H9 (cell line): ENCODE measurements around the gene NRG2. TPM values are rescaled to one million over a fixed set of nuclear protein-coding genes. Genes with fewer than 3 reads are reported as not detected.

Experiments used
- DNase-seq: peaks from one replicate; pipeline ENCODE4 v3.0.0-alpha.2; 2017
- H2AFZ ChIP-seq: one replicate; pipeline ENCODE4 v1.6.1; 2013; ENCODE audit warnings: mild to moderate bottlenecking, low read length, control low read depth, moderate library complexity
- H2AK5ac ChIP-seq: 2 replicates; pipeline ENCODE4 v1.6.1; 2013; ENCODE audit warnings: low read length, control low read depth, mixed read lengths; ENCODE audit not compliant: insufficient read length
- H2BK120ac ChIP-seq: one replicate; pipeline ENCODE4 v1.6.1; 2013; ENCODE audit warnings: low read depth, mild to moderate bottlenecking, low read length, control low read depth, inconsistent platforms; ENCODE audit not compliant: poor library complexity, severe bottlenecking
- H2BK12ac ChIP-seq: 2 replicates; pipeline ENCODE4 v1.6.1; 2013; ENCODE audit warnings: low read length, control low read depth, mixed read lengths, low read depth; ENCODE audit not compliant: insufficient read length
- H2BK15ac ChIP-seq: 2 replicates; pipeline ENCODE4 v1.6.1; 2013; ENCODE audit warnings: low read depth, low read length, control low read depth
- H2BK20ac ChIP-seq: one replicate; pipeline ENCODE4 v1.6.1; 2013; ENCODE audit warnings: low read depth, mild to moderate bottlenecking, low read length, control low read depth, inconsistent platforms; ENCODE audit not compliant: poor library complexity, severe bottlenecking
- H2BK5ac ChIP-seq: 2 replicates; pipeline ENCODE4 v1.6.1; 2013; ENCODE audit warnings: low read length, control low read depth, mixed read lengths; ENCODE audit not compliant: insufficient read length
- H3K14ac ChIP-seq: 2 replicates; pipeline ENCODE4 v1.6.1; 2013; ENCODE audit warnings: low read length, control low read depth; ENCODE audit not compliant: insufficient read depth
- H3K18ac ChIP-seq: 2 replicates; pipeline ENCODE4 v1.6.1; 2013; ENCODE audit warnings: low read depth, mild to moderate bottlenecking, mixed read lengths, low read length, control low read depth; ENCODE audit not compliant: insufficient read length
- H3K23ac ChIP-seq: 2 replicates; pipeline ENCODE4 v1.6.1; 2013; ENCODE audit warnings: low read length, control low read depth, mixed read lengths, low read depth; ENCODE audit not compliant: insufficient read length
- H3K23me2 ChIP-seq: 2 replicates; pipeline ENCODE4 v1.6.1; 2013; ENCODE audit warnings: low read depth, mild to moderate bottlenecking, mixed read lengths, low read length, control low read depth; ENCODE audit not compliant: insufficient read length, poor library complexity, severe bottlenecking
- H3K27ac ChIP-seq: 2 replicates; pipeline ENCODE4 v1.5.1; 2013; ENCODE audit warnings: low read length, control low read depth, mixed read lengths, low read depth; ENCODE audit not compliant: insufficient read length
- H3K27me3 ChIP-seq: 2 replicates; pipeline ENCODE4 v1.6.1; 2013; ENCODE audit warnings: low read length, control low read depth, inconsistent platforms; ENCODE audit not compliant: insufficient read depth
- H3K4ac ChIP-seq: 2 replicates; pipeline ENCODE4 v1.6.1; 2013; ENCODE audit warnings: low read depth, mild to moderate bottlenecking, control low read depth, inconsistent platforms, low read length, moderate library complexity
- H3K4me1 ChIP-seq: 2 replicates; pipeline ENCODE4 v1.6.1; 2013; ENCODE audit warnings: low read length, control low read depth, inconsistent platforms; ENCODE audit not compliant: insufficient read depth
- H3K4me2 ChIP-seq: 2 replicates; pipeline ENCODE4 v1.6.1; 2013; ENCODE audit warnings: low read length, control low read depth, mixed read lengths; ENCODE audit not compliant: insufficient read length, insufficient read depth
- H3K56ac ChIP-seq: 2 replicates; pipeline ENCODE4 v1.6.1; 2013; ENCODE audit warnings: low read depth, mild to moderate bottlenecking, mixed read lengths, low read length, control low read depth; ENCODE audit not compliant: insufficient read length
- H3K79me1 ChIP-seq: 2 replicates; pipeline ENCODE4 v1.6.1; 2013; ENCODE audit warnings: low read depth, mild to moderate bottlenecking, moderate library complexity, low read length, control low read depth, inconsistent platforms; ENCODE audit not compliant: insufficient read depth, poor library complexity, severe bottlenecking
- H3K79me2 ChIP-seq: 2 replicates; pipeline ENCODE4 v1.6.1; 2013; ENCODE audit warnings: low read length, control low read depth, inconsistent platforms; ENCODE audit not compliant: insufficient read depth
- H3K9ac ChIP-seq: 2 replicates; pipeline ENCODE4 v1.6.1; 2013; ENCODE audit warnings: low read length, control low read depth, mixed read lengths; ENCODE audit not compliant: insufficient read length; ENCODE audit errors: extremely low read depth
- H3K9me3 ChIP-seq: one replicate; pipeline ENCODE4 v1.6.1; 2013; ENCODE audit warnings: low read depth, low read length, inconsistent platforms; ENCODE audit not compliant: control insufficient read depth
- H3T11ph ChIP-seq: one replicate; pipeline ENCODE4 v1.6.1; 2013; ENCODE audit warnings: mild to moderate bottlenecking, low read length, control low read depth, inconsistent platforms
- H4K20me1 ChIP-seq: one replicate; pipeline ENCODE4 v1.6.1; 2013; ENCODE audit not compliant: control insufficient read depth, insufficient read length, insufficient read depth
- H4K5ac ChIP-seq: 2 replicates; pipeline ENCODE4 v1.6.1; 2013; ENCODE audit warnings: low read depth, mild to moderate bottlenecking, mixed read lengths, low read length, control low read depth; ENCODE audit not compliant: insufficient read length
- H4K8ac ChIP-seq: replicated peaks from 2 replicates; pipeline ENCODE4 v1.6.1; 2013; ENCODE audit warnings: low read length, control low read depth, mixed read lengths, low read depth; ENCODE audit not compliant: insufficient read length
- H4K91ac ChIP-seq: 2 replicates; pipeline ENCODE4 v1.6.1; 2013; ENCODE audit warnings: low read depth, mild to moderate bottlenecking, moderate library complexity, mixed read lengths, low read length, control low read depth; ENCODE audit not compliant: insufficient read length
- H3K27ac Mint-ChIP-seq, 3 experiments: 2 replicates in 2 of 3; 3 replicates in 1 of 3; pipeline ENCODE4 v1.8.0; 2020 to 2021; ENCODE audit warnings: mixed read lengths in 3 of 3, mild to moderate bottlenecking in 1 of 3, moderate library complexity in 1 of 3
- H3K27me3 Mint-ChIP-seq: 2 replicates; pipeline ENCODE4 v1.8.0; 2021; ENCODE audit warnings: low read depth, mild to moderate bottlenecking, moderate library complexity, mixed read lengths
- H3K36me3 Mint-ChIP-seq, 3 experiments: 2 replicates in 2 of 3; 3 replicates in 1 of 3; pipeline ENCODE4 v1.8.0; 2020 to 2021; ENCODE audit warnings: low read depth in 3 of 3, mixed read lengths in 3 of 3; ENCODE audit not compliant: insufficient read depth in 1 of 3
- H3K4me1 Mint-ChIP-seq, 2 experiments: 2 replicates each; pipeline ENCODE4 v1.8.0; 2020; ENCODE audit warnings: mixed read lengths in 2 of 2
- H3K4me3 Mint-ChIP-seq, 2 experiments: 2 replicates in 1 of 2; 3 replicates in 1 of 2; pipeline ENCODE4 v1.8.0; 2020 to 2021; ENCODE audit warnings: mild to moderate bottlenecking in 2 of 2, mixed read lengths in 2 of 2, moderate library complexity in 1 of 2
- H3K9me3 Mint-ChIP-seq, 2 experiments: 2 replicates in 1 of 2; 3 replicates in 1 of 2; pipeline ENCODE4 v1.8.0; 2020; ENCODE audit warnings: mild to moderate bottlenecking in 2 of 2, mixed read lengths in 2 of 2, moderate library complexity in 1 of 2
- WGBS: extraction: QIAGEN DNeasy Blood & Tissue Kit; methylation state at CpG from one replicate; pipeline ENCODE4 v1.1.7; 2013; ENCODE audit warnings: missing lambda C conversion rate, low lambda C conversion rate, mixed read lengths; ENCODE audit not compliant: insufficient read length; ENCODE audit errors: extremely low coverage; 5-methylcytosine and 5-hydroxymethylcytosine counted together
- total RNA-seq: library from RNA; stranded (reverse); gene quantifications from 2 replicates; pipeline ENCODE4 v1.2.1, GENCODE V29; 2021
- TF ChIP-seq, protein P1 (sequence below): fragments of 200-600 bp; sonication (generic); conservative IDR thresholded peaks from 3 replicates; pipeline ENCODE4 v1.8.0; 2021; ENCODE audit warnings: antibody characterized with exemption, mild to moderate bottlenecking

The NRG2 gene
- total RNA-seq, 1 experiment from 2014 or later = not detected

GRCh38 chr5:140027807-140028206 is 15.3 kb downstream of the NRG2 start:
- Mint-ChIP-seq H3K27ac (no peak overlapping the region), H3K4me3 (no peak overlapping the region), H3K36me3 (no peaks in the 10 kb centered on the region), H3K27me3 (peaks cover 44% of the 10 kb centered on the region), H3K9me3 (no peaks in the 10 kb centered on the region), H3K4me1 (no peaks in the 10 kb centered on the region; a peak in 1 of 4 replicates)
- H3K4me2 ChIP-seq = no peak overlapping the region
- H3T11ph ChIP-seq = no peak overlapping the region
- H3K4me1 ChIP-seq = no peaks in the 10 kb centered on the region
- no peaks in the 10 kb centered on the region for H4K20me1 ChIP-seq
- H3K9ac ChIP-seq = no peak overlapping the region
- no peak overlapping the region for H4K91ac ChIP-seq
- no peak overlapping the region for H3K23ac ChIP-seq
- H3K56ac ChIP-seq = no peak overlapping the region
- no peak overlapping the region for H4K8ac ChIP-seq
- no peaks in the 10 kb centered on the region for H3K9me3 ChIP-seq
- no peak for DNase-seq
- no peaks in the 10 kb centered on the region for H3K79me2 ChIP-seq
- H2BK5ac ChIP-seq = no peak overlapping the region
- no peaks in the 10 kb centered on the region for H3K23me2 ChIP-seq
- no peak overlapping the region for H3K4ac ChIP-seq
- no peak overlapping the region for H3K27ac ChIP-seq
- H3K18ac ChIP-seq = no peak overlapping the region
- no peaks in the 10 kb centered on the region for H3K27me3 ChIP-seq
- no peaks in the 10 kb centered on the region for H3K79me1 ChIP-seq
- H2BK12ac ChIP-seq = no peak overlapping the region
- H4K5ac ChIP-seq = no peak overlapping the region
- no peak overlapping the region for H2AFZ ChIP-seq
- no peak overlapping the region for H2AK5ac ChIP-seq
- TF ChIP-seq, protein P1, sequence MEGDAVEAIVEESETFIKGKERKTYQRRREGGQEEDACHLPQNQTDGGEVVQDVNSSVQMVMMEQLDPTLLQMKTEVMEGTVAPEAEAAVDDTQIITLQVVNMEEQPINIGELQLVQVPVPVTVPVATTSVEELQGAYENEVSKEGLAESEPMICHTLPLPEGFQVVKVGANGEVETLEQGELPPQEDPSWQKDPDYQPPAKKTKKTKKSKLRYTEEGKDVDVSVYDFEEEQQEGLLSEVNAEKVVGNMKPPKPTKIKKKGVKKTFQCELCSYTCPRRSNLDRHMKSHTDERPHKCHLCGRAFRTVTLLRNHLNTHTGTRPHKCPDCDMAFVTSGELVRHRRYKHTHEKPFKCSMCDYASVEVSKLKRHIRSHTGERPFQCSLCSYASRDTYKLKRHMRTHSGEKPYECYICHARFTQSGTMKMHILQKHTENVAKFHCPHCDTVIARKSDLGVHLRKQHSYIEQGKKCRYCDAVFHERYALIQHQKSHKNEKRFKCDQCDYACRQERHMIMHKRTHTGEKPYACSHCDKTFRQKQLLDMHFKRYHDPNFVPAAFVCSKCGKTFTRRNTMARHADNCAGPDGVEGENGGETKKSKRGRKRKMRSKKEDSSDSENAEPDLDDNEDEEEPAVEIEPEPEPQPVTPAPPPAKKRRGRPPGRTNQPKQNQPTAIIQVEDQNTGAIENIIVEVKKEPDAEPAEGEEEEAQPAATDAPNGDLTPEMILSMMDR = no peak
- H3K14ac ChIP-seq = no peak overlapping the region
- H2BK120ac ChIP-seq = no peak overlapping the region
- no peak overlapping the region for H2BK20ac ChIP-seq
- no peak overlapping the region for H2BK15ac ChIP-seq
- WGBS = no CpG with 5 or more reads among the region's 2 CpGs
